NCI-H1436 (cell line): ENCODE results near the gene PPP2R5E.

ENCODE experiments used
- DNase-seq: peaks from one replicate; lab custom pipeline; 2025; lab: John Stamatoyannopoulos, UW

The PPP2R5E gene

GRCh38 chr14:63517354-63517753 is 25.8 kb downstream of the PPP2R5E start:
- DNase-seq = no peak

- DNase-seq = no peak
Measured at GRCh38 chr14:63515240-63515639, 27.9 kb downstream of the PPP2R5E start.

GRCh38 chr14:63513756-63514155 is 29.4 kb downstream of the PPP2R5E start:
- no peak for DNase-seq

- DNase-seq = no peak
Measured at GRCh38 chr14:63512861-63513260, 30.3 kb downstream of the PPP2R5E start.

- no peak for DNase-seq
Measured at GRCh38 chr14:63510538-63510937, 32.6 kb downstream of the PPP2R5E start.

GRCh38 chr14:63508033-63508432 is 35.1 kb downstream of the PPP2R5E start:
- peak; percentile 27 for DNase-seq

- DNase-seq = no peak
Measured at GRCh38 chr14:63504648-63505047, 38.5 kb downstream of the PPP2R5E start.

- no peak for DNase-seq
Measured at GRCh38 chr14:63501429-63501828, 41.7 kb downstream of the PPP2R5E start.

- no peak for DNase-seq
Measured at GRCh38 chr14:63499701-63500250, 43.4 kb downstream of the PPP2R5E start.

GRCh38 chr14:63496837-63497400 is 46.3 kb downstream of the PPP2R5E start:
- DNase-seq = no peak

- peak; percentile 15 for DNase-seq
Measured at GRCh38 chr14:63493246-63493645, 49.9 kb downstream of the PPP2R5E start.

GRCh38 chr14:63492391-63492790 is 50.8 kb downstream of the PPP2R5E start:
- DNase-seq = no peak

GRCh38 chr14:63487724-63488123 is 55.5 kb downstream of the PPP2R5E start:
- no peak for DNase-seq

GRCh38 chr14:63486738-63487137 is 56.4 kb downstream of the PPP2R5E start:
- no peak for DNase-seq

- DNase-seq = no peak
Measured at GRCh38 chr14:63483315-63483714, 59.9 kb downstream of the PPP2R5E start.

GRCh38 chr14:63480599-63480998 is 62.6 kb downstream of the PPP2R5E start:
- no peak for DNase-seq

- no peak for DNase-seq
Measured at GRCh38 chr14:63478437-63478852, 64.7 kb downstream of the PPP2R5E start.

GRCh38 chr14:63478010-63478409 is 65.2 kb downstream of the PPP2R5E start:
- DNase-seq = no peak

- DNase-seq = no peak
Measured at GRCh38 chr14:63477556-63477955, 65.6 kb downstream of the PPP2R5E start.

GRCh38 chr14:63475761-63476160 is 67.4 kb downstream of the PPP2R5E start:
- DNase-seq = no peak

GRCh38 chr14:63474844-63475243 is 68.3 kb downstream of the PPP2R5E start:
- DNase-seq = no peak

- no peak for DNase-seq
Measured at GRCh38 chr14:63474111-63474510, 69.1 kb downstream of the PPP2R5E start.

GRCh38 chr14:63472986-63473788 is 70.0 kb downstream of the PPP2R5E start:
- no peak for DNase-seq
